Astrocyte (in vitro differentiated cells and primary cell): ENCODE results near the gene CCNYL1. TPM values are rescaled to one million over a fixed set of nuclear protein-coding genes. Genes with fewer than 3 reads are reported as not detected.

ENCODE experiments used
- DNase-seq: peaks from one replicate; pipeline ENCODE4 v3.0.0-alpha.2; 2010; ENCODE audit warnings: low read depth
- FAIRE-seq: peaks from 2 replicates; lab custom pipeline; 2011; peaks lifted over from hg19 to GRCh38; lab: Jason Lieb, UNC
- H2AFZ ChIP-seq: 2 replicates; pipeline ENCODE4 v1.6.0; 2012; ENCODE audit warnings: low read depth, low read length, inconsistent platforms
- H3K27ac ChIP-seq: 2 replicates; pipeline ENCODE4 v1.5.1; 2011; ENCODE audit warnings: low read depth, low read length, inconsistent platforms
- H3K27me3 ChIP-seq: 2 replicates; pipeline ENCODE4 v1.6.0; 2011; ENCODE audit warnings: low read length, inconsistent platforms; ENCODE audit not compliant: insufficient read depth
- H3K36me3 ChIP-seq: 2 replicates; pipeline ENCODE4 v1.5.1; 2011; ENCODE audit warnings: low read length, inconsistent platforms; ENCODE audit not compliant: insufficient read depth
- H3K4me1 ChIP-seq: 2 replicates; pipeline ENCODE4 v1.5.1; 2011; ENCODE audit warnings: low read length, inconsistent platforms; ENCODE audit not compliant: insufficient read depth
- H3K4me2 ChIP-seq: 2 replicates; pipeline ENCODE4 v1.6.0; 2012; ENCODE audit warnings: low read length, inconsistent platforms
- H3K4me3 ChIP-seq: 2 replicates; pipeline ENCODE4 v1.5.1; 2011; ENCODE audit warnings: low read depth, mild to moderate bottlenecking, low read length, inconsistent platforms; ENCODE audit not compliant: insufficient read depth
- H3K79me2 ChIP-seq: 2 replicates; pipeline ENCODE4 v1.6.0; 2012; ENCODE audit warnings: mild to moderate bottlenecking, low read length, inconsistent platforms; ENCODE audit not compliant: insufficient read depth
- H3K9ac ChIP-seq: 2 replicates; pipeline ENCODE4 v1.6.0; 2012; ENCODE audit warnings: mild to moderate bottlenecking, low read length, inconsistent platforms
- H3K9me3 ChIP-seq: 2 replicates; pipeline ENCODE4 v1.5.1; 2012; ENCODE audit warnings: low read depth, mild to moderate bottlenecking, low read length, inconsistent platforms; ENCODE audit not compliant: insufficient read depth
- H4K20me1 ChIP-seq: 2 replicates; pipeline ENCODE4 v1.6.0; 2012; ENCODE audit warnings: low read length, inconsistent platforms; ENCODE audit not compliant: insufficient read depth
- H3K27ac Mint-ChIP-seq: one replicate; pipeline ENCODE4 v1.8.0; 2021; ENCODE audit warnings: mild to moderate bottlenecking, mixed read lengths; ENCODE audit not compliant: unreplicated experiment
- H3K27me3 Mint-ChIP-seq: one replicate; pipeline ENCODE4 v1.8.0; 2021; ENCODE audit warnings: low read depth, mixed read lengths; ENCODE audit not compliant: unreplicated experiment
- H3K36me3 Mint-ChIP-seq: one replicate; pipeline ENCODE4 v1.8.0; 2021; ENCODE audit warnings: low read depth, mixed read lengths; ENCODE audit not compliant: unreplicated experiment
- H3K4me1 Mint-ChIP-seq: one replicate; pipeline ENCODE4 v1.8.0; 2021; ENCODE audit warnings: low read depth, mixed read lengths; ENCODE audit not compliant: unreplicated experiment
- H3K4me3 Mint-ChIP-seq: one replicate; pipeline ENCODE4 v1.8.0; 2021; ENCODE audit warnings: mild to moderate bottlenecking, moderate library complexity, mixed read lengths; ENCODE audit not compliant: unreplicated experiment
- H3K9me3 Mint-ChIP-seq: one replicate; pipeline ENCODE4 v1.8.0; 2021; ENCODE audit warnings: mild to moderate bottlenecking, mixed read lengths; ENCODE audit not compliant: unreplicated experiment
- CTCF ChIP-seq: IDR thresholded peaks from 2 replicates; pipeline ENCODE4 v1.5.1; 2011; ENCODE audit warnings: low read depth, mild to moderate bottlenecking, inconsistent platforms, low read length, moderate library complexity; ENCODE audit not compliant: insufficient read depth
- EZH2 ChIP-seq: IDR thresholded peaks from 2 replicates; pipeline ENCODE4 v1.6.1; 2012; ENCODE audit warnings: mild to moderate bottlenecking, low read length, inconsistent platforms; ENCODE audit not compliant: insufficient read depth
- total RNA-seq: library from RNA; stranded (reverse); gene quantifications from 2 replicates; pipeline ENCODE4 v1.2.1, GENCODE V29; 2021

The CCNYL1 gene
- total RNA-seq, 1 donor from 2014 or later, result 35.2 TPM

- Mint-ChIP-seq H3K36me3 (no peaks in the 10 kb centered on the region), H3K27me3 (peaks cover 4% of the 10 kb centered on the region)
- FAIRE-seq, result no peak
These were observed 50.7 kb downstream of the CCNYL1 start for GRCh38 chr2:207762146-207762545.

GRCh38 chr2:207763303-207763917 lies 52.0 kb downstream of the CCNYL1 start:
- H4K20me1 ChIP-seq, result peaks cover 7% of the 10 kb centered on the region
- Mint-ChIP-seq H3K27me3 (peaks cover 4% of the 10 kb centered on the region), H3K4me1 (peaks cover 7% of the 10 kb centered on the region), H3K4me3 (no peak overlapping the region), H3K9me3 (no peaks in the 10 kb centered on the region), H3K36me3 (no peaks in the 10 kb centered on the region), H3K27ac (no peak overlapping the region)
- no peak overlapping the region for H3K4me3 ChIP-seq
- no peaks in the 10 kb centered on the region for H3K9me3 ChIP-seq
- H2AFZ ChIP-seq, result no peak overlapping the region
- no peak overlapping the region for H3K9ac ChIP-seq
- H3K4me2 ChIP-seq, result no peak overlapping the region
- no peak overlapping the region for H3K27ac ChIP-seq
- H3K4me1 ChIP-seq, result peaks cover 8% of the 10 kb centered on the region
- peaks cover 4% of the 10 kb centered on the region for H3K27me3 ChIP-seq
- peaks cover 10% of the 10 kb centered on the region for H3K79me2 ChIP-seq
- DNase-seq (no peak), FAIRE-seq (no peak)
- H3K36me3 ChIP-seq, result no peaks in the 10 kb centered on the region
- TF ChIP-seq EZH2, result no peak
- no peak for TF ChIP-seq CTCF

More at GRCh38 chr2:207762146-207762545, 50.7 kb downstream of the CCNYL1 start:
- H3K4me3 ChIP-seq, result no peak overlapping the region
- no peak overlapping the region for H3K9ac ChIP-seq
- H3K4me2 ChIP-seq, result peak overlapping the region; percentile 17
- no peaks in the 10 kb centered on the region for H3K9me3 Mint-ChIP-seq
- peaks cover 4% of the 10 kb centered on the region for H3K27me3 ChIP-seq
- H3K4me1 Mint-ChIP-seq, result peaks cover 7% of the 10 kb centered on the region
- H2AFZ ChIP-seq, result no peak overlapping the region
- peak; percentile 47 for DNase-seq
- no peak overlapping the region for H3K27ac ChIP-seq
- no peaks in the 10 kb centered on the region for H3K4me1 ChIP-seq
- H3K79me2 ChIP-seq, result peaks cover 4% of the 10 kb centered on the region
- TF ChIP-seq EZH2 (no peak), CTCF (no peak)
- peaks cover 2% of the 10 kb centered on the region for H4K20me1 ChIP-seq
- no peak overlapping the region for H3K4me3 Mint-ChIP-seq
- no peak overlapping the region for H3K27ac Mint-ChIP-seq
- no peaks in the 10 kb centered on the region for H3K36me3 ChIP-seq
- no peaks in the 10 kb centered on the region for H3K9me3 ChIP-seq

- no peak overlapping the region for H3K27ac Mint-ChIP-seq
- TF ChIP-seq CTCF (no peak), EZH2 (no peak)
- no peaks in the 10 kb centered on the region for H3K36me3 Mint-ChIP-seq
These were observed 52.7 kb downstream of the CCNYL1 start for GRCh38 chr2:207764096-207764630.

More at GRCh38 chr2:207764096-207764630, 52.7 kb downstream of the CCNYL1 start:
- Mint-ChIP-seq H3K4me1 (peaks cover 7% of the 10 kb centered on the region), H3K27me3 (peaks cover 2% of the 10 kb centered on the region), H3K4me3 (no peak overlapping the region), H3K9me3 (no peaks in the 10 kb centered on the region)
- peaks cover 7% of the 10 kb centered on the region for H4K20me1 ChIP-seq
- FAIRE-seq, result no peak
- H3K36me3 ChIP-seq, result no peaks in the 10 kb centered on the region
- H3K9ac ChIP-seq, result no peak overlapping the region
- DNase-seq, result no peak
- H3K27me3 ChIP-seq, result peaks cover 4% of the 10 kb centered on the region
- H2AFZ ChIP-seq, result no peak overlapping the region
- no peak overlapping the region for H3K4me2 ChIP-seq
- no peak overlapping the region for H3K4me3 ChIP-seq
- H3K79me2 ChIP-seq, result peaks cover 10% of the 10 kb centered on the region
- no peak overlapping the region for H3K27ac ChIP-seq
- H3K9me3 ChIP-seq, result no peaks in the 10 kb centered on the region
- H3K4me1 ChIP-seq, result peaks cover 9% of the 10 kb centered on the region
